GM19025 (cell line): ENCODE results near the gene LMBRD2.

Experiments used
- ATAC-seq: cut with Tn5 transposase; IDR thresholded peaks from one replicate; pipeline ENCODE4 v1.9.1; 2021; ENCODE audit warnings: mild to moderate bottlenecking, low read depth, moderate library complexity; ENCODE audit not compliant: unreplicated experiment

The LMBRD2 gene

DNA sequence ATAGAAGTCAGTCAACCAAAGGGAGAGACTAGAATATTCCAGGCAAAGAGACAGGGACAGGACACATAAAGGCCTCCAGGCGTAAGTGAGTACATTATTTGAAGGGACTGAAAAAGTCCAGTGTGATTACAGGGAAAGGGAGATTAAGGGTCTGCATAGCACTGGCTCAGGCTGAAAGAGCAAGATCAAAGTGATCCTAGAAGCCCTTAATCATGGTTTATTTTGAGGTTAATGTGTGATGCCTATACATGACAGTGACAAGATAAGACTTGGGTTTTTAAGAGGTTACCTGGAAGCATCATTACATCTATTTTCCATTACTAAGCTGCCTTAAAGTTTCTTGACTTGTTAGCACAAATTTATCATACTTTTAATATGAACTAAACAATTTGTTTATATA lies 25.8 kb downstream of the LMBRD2 start:
- ATAC-seq: no peak

DNA sequence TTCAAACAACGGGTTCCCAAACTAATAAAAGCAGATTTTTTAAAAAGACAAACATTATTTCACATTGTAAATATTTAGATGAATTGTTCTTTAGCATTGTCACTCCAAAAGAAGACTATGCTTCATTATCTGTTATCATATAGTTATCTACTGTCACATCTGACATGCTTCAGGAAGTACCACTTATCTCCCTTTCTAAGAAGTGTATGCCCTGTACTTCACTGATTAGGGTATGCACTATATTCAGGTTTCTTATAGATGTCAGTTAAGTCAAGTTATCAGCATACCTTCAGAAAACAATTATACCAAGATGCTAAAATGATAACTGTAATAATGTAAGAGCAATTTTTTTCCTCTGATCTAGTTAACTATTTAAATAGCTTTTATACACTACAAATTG lies 40.4 kb downstream of the LMBRD2 start:
- ATAC-seq: no peak

DNA sequence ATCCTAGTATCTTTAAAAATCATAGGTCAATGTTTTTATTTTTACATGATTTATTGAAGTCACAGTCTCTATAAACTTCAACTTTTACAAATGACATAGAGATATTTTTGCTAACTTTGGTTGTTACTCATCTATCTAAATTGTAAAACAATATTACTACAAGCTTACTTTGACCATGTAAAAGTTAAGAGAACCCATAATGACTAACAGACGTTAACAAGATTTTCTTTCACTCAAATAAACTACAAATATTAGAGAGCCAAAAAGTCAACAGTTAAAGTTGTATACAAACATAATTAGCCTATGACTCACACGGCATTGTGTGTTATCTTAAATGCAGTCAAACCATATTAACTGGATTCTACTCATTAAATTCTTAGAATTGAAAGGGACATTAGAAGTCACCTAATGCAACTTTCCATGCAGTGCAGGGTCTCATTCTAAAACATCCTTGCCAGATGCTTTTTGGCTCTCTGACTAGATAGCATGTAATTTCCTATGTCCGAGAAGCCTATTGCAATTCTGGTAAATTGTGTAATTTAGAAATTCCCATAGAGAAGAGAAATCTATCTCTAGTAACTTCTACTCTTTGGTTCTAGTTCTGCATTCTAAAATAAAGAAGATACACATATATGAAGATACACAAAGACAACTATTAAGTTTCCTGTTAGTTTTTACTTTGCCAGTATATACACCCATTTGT lies 42.8 kb downstream of the LMBRD2 start:
- no peak for ATAC-seq

DNA sequence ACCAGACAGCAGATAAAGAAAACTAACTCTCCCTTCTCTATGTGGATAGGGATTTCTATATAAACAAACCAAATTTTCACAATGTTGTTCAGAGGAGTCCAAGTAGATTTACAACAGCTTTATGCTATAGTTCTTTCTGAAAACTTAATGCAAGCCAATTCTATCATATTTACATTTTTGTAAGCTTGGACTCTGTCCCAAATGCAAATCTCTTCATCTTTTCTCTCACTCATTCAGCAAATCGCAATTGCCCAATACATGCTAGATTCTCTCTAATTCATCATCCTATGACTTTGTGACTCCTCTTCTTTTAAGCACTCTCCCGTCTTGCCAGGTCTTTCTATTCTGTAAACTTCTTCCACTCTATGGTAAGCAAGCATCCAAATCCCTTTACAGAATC lies 45.9 kb downstream of the LMBRD2 start:
- no peak for ATAC-seq

DNA sequence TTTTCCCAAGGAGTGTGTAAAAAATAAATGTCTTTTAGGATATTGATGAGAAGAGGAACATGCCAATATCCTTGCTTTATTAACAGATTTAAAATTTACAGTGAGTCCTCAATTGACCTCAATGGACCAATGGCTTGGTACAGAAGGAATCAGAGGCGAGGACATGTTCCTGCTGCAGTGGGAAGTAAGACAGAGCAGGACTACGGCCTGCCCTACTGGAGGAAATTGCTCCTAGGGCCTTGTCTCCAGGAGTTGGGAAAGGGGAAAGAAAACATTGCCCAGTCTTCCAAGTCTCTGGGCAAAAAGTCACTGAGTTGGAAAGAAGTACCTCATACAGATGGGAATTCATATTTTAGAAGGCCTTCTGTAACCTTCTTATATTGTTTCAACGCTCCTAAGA lies 51.9 kb downstream of the LMBRD2 start:
- no peak for ATAC-seq

DNA sequence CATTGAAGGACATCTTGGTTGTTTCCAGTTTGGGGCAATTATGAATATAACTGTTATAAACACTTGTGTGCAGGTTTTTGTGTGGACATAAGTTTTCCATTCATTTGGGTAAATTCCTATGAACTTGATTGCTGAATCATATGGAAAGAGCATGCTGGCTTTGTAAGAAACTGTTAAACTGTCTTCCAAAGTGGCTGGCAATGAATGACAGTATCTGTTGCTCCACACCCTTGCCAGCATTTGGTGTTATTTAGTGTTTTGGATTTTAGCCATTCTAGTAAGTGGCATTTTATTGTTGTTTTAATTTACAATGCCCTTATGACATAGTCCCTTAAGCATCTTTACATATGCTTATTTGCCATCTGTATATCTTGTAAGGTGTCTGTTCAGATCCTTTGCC lies 55.2 kb downstream of the LMBRD2 start:
- ATAC-seq: no peak

DNA sequence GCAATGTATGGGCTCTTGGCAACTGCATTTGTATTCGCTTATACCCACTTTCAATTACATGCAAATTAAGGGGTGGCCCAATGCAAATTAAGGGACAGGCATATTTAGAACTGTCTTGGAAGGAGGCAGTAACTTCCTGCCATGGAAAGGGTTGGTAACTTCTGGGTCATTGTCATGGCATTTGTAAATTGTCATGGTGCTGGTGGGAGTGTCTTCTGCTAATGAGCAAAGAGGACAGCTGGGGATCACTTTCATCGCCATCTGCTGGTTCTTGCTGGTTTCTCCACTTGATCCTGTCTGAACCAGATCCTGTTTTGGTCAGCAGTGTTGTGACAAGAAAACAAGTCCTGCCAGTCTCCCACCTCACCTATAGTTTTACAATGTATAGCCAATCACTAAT lies 61.7 kb downstream of the LMBRD2 start:
- peak; percentile 79 for ATAC-seq

DNA sequence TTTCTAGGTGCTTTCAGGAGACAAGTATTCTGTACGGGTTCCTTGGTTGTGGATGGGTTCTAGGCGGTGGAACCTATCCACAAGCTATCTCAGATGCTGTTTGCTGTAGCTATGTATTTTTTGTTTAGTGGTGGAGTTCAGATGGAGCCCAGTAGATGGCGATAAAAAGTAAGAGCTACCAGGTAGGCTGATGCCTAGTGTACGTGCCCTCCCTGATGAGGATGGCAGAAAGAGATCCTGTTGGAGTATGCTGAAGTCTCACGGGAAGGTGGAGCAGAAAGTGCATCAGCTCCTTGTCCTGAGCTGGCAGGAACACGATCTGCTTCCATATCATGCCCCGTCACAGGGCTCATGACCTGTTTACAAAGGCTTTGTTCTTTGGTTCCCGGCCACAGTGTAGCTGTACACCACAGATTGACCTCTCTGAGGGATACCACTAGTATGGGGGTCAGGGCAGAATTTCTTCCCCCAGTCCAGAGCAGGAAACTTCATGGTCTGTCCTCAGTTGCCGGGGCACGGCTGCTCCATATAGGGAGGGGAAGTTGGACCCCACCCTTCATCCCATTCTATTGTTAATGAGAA lies 72.4 kb downstream of the LMBRD2 start:
- ATAC-seq: peak; percentile 95

DNA sequence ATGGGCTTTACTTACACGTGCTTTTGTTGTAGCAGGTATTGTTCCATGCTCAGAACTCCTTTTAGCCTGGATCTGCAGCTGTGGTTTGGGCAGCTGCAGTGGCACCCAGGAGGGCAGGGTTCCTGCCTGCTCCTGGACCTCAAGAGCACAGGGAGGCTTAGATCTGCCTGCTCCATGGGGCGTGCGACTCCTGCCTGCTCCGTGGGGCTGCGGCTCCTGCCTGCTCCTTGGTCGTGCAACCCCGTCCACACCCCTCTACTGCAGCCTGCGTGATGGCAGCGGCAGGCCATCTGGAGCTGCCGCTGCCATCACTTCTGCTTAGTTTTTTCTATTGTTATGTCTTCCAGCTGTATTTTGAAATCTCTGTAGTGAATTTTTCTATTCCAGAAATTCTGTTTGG lies 73.3 kb downstream of the LMBRD2 start:
- no peak for ATAC-seq

DNA sequence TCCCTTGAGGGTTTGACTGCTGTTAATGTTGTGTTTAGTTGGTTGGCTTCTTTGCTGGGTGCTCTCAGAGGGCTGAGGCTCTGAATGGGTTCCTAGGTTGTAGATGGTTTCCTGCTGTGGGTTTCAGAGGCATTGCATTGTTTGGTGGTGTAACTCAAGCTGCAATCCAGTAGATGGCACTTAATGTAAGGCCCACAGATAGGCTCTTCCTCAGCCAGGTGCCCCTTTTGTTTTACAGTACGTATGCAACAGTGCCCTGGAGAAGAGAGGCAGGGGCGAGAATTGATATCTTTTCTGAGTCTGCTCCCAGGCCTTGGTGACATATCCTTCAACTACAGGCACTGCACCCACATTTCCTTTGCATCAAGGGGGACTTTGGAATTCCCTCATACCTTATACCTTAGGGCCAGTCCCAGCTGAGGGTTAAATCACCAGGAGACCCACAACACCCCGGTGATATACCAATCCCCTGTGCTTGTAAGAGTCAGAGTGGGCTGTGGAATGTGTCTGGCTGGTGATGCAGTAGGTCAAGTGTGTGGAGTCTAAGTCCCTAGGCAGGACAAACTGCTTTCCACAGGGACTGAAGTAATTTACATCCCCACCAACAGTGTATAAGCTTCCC lies 78.0 kb downstream of the LMBRD2 start:
- peak; percentile 75 for ATAC-seq

DNA sequence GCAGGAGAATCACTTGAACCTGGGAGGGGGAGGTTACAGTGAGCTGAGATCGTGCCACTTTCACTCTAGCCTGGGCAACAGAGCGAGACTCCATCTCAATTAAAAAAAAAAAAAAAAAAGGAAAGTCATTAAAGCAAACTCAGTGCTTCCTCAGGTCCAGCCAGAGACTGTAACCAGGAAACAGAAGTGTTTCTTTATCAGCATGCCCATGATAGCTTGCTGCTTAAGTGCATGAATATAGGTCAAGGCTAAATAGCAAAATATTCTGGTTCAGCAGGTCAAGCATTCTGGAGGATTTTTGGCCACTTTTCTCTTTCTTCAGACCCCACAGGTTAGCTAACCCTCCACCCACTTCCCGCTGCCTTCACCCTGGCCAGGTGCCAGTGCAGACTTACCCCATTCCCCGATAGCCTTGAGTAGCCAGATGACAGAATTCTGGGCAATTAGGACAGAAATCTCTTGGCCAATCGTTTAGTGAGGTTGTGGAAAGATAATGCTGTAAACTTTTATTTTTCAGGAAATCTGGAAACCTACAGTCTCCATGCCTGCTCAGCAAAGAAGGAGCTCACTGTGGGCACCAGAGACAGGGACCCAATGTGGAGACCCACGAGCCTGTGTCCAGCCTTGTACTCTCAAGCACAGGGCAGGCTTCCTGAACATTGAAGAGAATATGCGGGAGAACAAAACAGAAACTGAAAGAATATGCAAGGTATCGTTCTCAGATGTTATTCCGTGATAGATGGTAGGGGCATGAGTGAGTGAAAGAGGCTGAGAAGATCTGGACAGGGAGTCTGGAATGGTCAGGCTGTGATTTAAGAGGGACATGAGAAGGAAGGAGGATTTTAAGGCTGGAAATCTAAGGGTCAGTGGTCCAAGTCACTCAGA lies 80.8 kb downstream of the LMBRD2 start:
- ATAC-seq: peak; percentile 45

DNA sequence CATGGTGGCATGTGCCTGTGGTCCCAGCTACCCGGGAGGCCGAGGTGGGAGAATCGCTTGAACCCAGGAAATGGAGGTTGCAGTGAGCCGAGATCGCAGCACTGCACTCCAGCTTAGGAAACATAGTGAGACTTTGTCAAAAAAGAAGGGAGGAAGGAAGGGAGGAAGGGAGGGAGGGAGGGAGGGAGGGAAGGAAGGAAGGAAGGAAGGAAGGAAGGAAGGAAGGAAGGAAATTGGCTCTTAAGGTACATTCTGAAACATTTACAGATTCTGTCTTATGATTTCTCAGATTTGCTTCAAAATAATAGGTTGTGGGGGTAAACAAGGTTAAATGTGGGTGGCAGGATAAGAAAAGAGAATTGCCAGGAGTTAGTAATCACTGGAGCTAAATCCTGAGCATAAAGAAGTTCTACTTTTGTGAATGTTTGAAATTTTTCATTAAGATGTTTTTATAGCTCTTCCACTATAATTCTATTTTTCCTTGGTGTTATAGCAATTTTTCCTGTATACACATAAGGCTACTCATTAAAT lies 82.9 kb downstream of the LMBRD2 start:
- ATAC-seq: no peak

DNA sequence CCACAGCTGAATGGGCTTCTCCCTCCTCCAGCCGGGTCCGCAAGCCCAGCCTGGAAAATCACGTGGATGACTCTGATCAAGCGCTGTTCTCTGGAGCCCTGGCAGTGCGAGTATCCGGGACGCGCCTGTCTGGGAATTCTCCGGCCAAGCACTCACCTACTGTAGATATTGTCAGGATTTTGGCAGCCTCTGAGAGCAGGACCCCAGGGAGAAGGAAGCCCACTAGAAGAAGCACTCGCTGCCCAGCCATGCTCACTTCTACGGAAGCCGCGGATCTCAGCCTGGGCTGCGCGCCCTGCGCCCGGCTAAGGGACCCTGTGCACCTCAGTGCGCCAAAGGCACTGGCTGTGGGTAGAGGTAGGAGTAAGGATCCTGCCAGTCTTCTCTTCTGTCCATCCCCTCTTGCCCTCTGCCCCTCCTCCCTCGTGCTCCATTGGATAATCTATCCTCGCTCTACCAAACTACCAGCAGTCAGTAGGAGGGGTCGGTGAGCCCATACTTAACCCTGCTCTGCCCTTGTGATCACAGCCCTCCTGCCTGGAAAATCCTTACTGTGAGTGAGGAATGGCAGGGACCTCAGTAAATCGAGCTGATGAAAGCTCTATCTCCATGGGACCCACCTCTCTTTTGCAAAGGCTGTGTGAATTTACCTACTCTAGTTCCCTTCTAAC lies 85.0 kb downstream of the LMBRD2 start, which contains the start of gene UGT3A2:
Gene UGT3A2 (minus strand): TSS at position 343 of the 671 bp plus-strand sequence. CDS start 93 bp downstream, at position 250.
- ATAC-seq: no peak

DNA sequence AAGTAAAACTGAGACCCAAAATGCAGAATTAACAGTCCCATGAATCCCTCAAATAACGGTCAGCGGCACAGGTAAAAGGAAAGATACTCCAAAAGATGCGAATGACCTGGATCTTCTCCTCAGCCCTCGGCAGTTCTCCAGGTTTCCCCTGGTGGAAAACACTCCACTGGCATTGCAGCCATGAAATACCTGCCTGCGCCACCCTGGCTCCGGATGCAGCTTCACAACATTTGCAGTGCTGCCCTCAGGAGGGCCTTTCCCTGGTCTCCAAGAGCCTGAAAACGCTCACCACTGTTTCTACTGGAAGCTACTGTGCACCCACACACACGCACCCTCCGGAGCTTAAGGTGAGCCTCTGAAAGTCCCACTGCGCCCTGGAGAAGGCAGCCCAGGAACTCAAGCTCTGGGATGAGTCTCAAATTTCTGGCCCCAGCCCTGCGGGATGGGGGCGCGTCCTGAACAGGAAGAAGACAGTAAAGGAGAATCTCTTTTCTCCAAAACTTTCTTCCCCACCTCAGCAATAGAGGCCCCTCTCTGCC lies 85.6 kb downstream of the LMBRD2 start:
- ATAC-seq: no peak

DNA sequence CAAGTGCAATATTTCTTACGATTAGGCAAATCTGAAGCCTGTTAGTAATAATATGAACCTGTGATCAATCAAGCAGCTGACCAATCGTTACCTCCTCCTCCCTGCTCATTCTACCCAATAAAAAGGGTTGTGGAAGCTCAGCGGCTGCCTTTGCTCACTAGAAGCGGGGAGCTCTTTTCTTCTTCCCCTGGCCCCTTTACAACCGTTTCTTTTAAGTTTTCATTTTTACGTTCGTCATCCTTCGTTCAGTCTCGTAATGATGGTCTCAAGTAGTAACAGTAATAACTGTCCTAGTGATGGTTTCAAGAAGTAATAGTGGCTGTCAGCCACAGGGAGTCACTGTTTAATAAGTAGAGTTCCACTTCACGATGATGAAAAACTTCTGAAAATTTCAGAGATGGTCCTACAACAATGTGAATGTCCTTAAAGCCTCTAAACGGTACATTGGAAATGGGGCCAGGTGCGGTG lies 91.2 kb downstream of the LMBRD2 start:
- ATAC-seq: no peak

DNA sequence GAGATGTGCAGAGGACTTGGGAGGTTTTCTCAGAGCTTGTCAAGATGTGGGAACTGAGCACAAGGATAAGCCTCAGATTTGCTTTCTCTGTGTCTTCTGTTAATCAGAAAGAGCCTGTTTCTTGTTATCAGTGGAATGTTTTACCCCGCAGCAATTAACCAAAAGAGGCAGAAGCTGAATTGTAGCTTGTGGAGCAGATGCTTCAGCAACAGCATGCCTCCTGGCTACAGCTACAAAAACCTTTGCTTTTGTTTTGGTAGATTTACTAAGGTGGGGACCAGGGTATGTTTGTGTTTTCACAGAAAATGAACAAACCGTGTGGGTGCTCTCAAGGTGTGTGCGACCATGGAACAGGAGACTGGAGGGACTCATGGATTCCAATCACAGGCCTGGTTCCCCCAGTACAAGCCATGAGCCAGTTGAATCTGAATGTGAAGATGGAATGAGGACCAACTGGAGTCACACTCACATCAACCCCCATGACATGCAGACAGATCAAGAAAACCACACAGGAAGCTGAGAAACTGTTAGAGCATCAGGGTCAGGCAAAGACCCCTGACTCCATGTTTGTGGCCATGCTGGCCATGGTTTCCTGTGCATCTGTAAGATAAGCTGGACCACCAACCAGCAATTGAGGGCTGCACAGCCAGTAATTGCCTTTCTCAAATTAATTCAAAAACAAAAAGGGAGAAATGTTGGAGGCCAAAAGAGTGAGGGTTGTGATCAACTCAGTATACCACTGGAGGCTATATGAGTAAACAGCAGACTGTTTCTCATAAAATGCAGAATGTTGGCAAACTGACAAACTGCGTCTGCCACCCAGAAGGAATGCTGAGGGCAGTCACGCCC lies 91.9 kb downstream of the LMBRD2 start:
- ATAC-seq: no peak

DNA sequence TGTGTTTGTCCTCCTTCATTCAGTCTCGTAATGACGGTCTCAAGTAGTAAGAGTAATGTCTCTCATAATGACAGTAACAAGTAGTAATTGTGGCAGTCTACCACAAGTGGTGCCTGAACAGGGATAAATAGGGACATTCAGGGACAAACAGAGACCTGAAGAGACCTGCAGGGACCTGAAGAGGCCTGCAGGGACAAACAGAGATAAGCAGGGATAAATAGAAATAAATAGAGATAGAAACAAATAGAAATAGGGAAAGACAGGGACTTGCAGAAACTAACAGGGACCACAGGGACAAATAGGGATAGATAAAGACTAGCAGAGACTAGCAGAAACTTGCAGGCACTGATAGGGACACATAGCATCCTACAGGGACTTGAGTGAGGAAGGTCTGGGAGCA lies 92.9 kb downstream of the LMBRD2 start:
- no peak for ATAC-seq

DNA sequence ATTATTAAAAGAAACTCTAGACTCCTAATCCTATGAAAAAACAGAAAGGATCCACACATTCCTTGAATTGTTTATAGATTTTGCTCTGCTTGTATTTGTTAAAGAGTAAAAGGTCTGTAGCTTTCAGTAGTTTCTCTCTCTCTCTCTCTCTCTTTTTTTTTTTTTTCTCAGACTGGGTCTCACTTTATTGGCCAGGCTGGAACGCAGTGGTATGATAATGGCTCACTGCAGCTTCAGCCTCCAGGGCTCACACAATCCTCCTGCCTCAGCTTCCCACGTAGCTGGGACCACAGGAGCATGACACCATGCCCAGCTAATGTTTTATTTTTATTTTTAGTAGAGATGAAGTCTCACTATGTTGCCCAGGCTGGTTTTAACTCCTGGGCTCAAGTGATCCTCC lies 94.3 kb downstream of the LMBRD2 start:
- no peak for ATAC-seq

DNA sequence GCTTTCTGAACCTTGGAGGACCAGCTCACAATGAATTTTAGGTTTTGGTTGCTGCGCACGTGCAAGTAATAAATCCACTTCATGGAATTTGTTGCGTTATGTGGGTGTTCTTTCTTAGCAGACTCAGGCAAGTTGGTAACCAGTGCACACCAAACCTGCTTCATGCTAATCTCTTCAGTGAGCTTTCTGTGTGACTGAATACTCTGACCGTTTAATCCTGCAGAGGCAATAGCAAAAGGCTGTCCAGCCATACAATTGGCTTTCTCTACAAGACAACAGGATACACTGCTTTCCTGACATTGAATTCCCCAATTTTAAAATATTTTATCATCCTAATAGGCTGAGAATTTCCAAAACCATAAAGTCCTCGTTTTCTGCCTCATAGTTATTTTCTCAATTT lies 95.3 kb downstream of the LMBRD2 start:
- ATAC-seq: no peak
